Fibroblast of pulmonary artery (primary cell): ENCODE data around the gene ZNRF3.

Experiments used
- DNase-seq: peaks from one replicate; pipeline ENCODE4 v3.0.0-alpha.2; 2010; ENCODE audit warnings: low read depth
- H3K4me3 ChIP-seq: replicated peaks from 2 replicates; pipeline ENCODE4 v1.5.1; 2011; ENCODE audit warnings: low read depth, mild to moderate bottlenecking, control low read depth, low read length, moderate library complexity
- TF ChIP-seq, protein P1 (sequence below): IDR thresholded peaks from 2 replicates; pipeline ENCODE4 v1.5.1; 2011; ENCODE audit warnings: mild to moderate bottlenecking, control low read depth, low read length, inconsistent platforms; ENCODE audit errors: missing control alignments

ZNRF3 gene

DNA sequence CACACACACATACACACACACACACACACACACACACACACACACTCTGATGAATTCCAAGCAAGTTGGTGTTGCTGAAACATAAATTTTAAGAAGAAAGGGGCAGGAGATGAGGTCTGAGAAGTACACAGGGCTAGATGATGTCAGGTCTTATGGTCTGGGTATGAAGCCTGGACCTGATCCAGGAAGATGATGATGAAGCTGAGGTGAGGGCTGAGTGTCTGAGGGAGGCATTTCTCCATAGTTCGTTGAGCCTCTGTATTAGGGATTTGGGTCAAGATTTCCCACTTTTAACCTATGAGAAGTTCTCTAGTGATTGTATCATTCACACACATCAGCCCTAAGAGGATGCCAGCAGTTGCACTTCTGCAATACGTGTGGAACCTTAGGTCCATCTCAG lies 222.1 kb downstream of the ZNRF3 start:
- no peak overlapping the region for H3K4me3 ChIP-seq
- no peak for DNase-seq
- TF ChIP-seq, protein P1, sequence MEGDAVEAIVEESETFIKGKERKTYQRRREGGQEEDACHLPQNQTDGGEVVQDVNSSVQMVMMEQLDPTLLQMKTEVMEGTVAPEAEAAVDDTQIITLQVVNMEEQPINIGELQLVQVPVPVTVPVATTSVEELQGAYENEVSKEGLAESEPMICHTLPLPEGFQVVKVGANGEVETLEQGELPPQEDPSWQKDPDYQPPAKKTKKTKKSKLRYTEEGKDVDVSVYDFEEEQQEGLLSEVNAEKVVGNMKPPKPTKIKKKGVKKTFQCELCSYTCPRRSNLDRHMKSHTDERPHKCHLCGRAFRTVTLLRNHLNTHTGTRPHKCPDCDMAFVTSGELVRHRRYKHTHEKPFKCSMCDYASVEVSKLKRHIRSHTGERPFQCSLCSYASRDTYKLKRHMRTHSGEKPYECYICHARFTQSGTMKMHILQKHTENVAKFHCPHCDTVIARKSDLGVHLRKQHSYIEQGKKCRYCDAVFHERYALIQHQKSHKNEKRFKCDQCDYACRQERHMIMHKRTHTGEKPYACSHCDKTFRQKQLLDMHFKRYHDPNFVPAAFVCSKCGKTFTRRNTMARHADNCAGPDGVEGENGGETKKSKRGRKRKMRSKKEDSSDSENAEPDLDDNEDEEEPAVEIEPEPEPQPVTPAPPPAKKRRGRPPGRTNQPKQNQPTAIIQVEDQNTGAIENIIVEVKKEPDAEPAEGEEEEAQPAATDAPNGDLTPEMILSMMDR, result no peak

DNA sequence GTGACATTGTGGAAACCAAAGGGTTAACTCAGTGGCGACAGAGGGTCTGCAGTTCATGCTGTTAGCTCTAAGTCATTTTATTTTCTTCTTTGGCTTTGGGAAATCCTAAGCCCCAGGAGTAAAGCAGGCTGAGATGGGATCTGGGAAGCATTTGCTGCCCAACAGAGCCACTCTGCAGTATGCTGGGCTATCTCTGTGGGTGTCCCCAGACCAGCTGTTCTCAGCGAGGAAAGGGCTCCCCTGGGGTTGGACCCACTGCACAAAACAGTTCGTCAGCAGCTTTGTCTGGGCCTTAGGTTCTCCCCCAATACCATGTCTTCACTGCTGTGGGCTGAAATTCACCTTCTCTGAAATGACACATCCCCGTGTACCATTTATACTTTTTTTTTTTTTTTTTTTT lies 223.5 kb downstream of the ZNRF3 start:
- H3K4me3 ChIP-seq, result no peak overlapping the region
- no peak for DNase-seq
- TF ChIP-seq, protein P1, result no peak
